HK-2 (cell line): ENCODE results near the gene P3H4.

Experiments used
- DNase-seq: peaks from one replicate; pipeline ENCODE4 v3.0.0-alpha.2; 2018; ENCODE audit not compliant: unreplicated experiment

Gene P3H4

DNA sequence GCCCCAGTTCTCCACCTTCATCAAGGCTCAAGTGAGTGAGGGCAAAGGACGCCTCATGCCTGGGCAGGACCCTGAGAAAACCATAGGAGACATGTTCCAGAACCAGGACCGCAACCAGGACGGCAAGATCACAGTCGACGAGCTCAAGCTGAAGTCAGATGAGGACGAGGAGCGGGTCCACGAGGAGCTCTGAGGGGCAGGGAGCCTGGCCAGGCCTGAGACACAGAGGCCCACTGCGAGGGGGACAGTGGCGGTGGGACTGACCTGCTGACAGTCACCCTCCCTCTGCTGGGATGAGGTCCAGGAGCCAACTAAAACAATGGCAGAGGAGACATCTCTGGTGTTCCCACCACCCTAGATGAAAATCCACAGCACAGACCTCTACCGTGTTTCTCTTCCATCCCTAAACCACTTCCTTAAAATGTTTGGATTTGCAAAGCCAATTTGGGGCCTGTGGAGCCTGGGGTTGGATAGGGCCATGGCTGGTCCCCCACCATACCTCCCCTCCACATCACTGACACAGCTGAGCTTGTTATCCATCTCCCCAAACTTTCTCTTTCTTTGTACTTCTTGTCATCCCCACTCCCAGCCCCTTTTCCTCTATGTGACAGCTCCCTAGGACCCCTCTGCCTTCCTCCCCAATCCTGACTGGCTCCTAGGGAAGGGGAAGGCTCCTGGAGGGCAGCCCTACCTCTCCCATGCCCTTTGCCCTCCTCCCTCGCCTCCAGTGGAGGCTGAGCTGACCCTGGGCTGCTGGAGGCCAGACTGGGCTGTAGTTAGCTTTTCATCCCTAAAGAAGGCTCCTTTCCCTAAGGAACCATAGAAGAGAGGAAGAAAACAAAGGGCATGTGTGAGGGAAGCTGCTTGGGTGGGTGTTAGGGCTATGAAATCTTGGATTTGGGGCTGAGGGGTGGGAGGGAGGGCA lies 10.7 kb upstream of the P3H4 start:
- DNase-seq = no peak

GRCh38 chr17:41821776-41822175 lies 10.0 kb upstream of the P3H4 start:
- DNase-seq = no peak

DNA sequence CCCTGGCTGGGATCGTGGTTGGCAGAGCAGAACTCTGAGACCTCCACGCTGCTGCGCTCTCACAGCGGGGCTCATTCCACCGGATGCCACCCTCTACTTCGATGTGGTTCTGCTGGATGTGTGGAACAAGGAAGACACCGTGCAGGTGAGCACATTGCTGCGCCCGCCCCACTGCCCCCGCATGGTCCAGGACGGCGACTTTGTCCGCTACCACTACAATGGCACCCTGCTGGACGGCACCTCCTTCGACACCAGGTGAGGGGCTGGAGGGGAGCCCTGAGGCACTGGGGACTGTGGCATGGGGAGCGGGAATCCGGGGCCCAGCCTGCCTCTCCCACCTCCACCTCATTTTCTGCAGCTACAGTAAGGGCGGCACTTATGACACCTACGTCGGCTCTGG lies 6.3 kb upstream of the P3H4 start:
- no peak for DNase-seq

DNA sequence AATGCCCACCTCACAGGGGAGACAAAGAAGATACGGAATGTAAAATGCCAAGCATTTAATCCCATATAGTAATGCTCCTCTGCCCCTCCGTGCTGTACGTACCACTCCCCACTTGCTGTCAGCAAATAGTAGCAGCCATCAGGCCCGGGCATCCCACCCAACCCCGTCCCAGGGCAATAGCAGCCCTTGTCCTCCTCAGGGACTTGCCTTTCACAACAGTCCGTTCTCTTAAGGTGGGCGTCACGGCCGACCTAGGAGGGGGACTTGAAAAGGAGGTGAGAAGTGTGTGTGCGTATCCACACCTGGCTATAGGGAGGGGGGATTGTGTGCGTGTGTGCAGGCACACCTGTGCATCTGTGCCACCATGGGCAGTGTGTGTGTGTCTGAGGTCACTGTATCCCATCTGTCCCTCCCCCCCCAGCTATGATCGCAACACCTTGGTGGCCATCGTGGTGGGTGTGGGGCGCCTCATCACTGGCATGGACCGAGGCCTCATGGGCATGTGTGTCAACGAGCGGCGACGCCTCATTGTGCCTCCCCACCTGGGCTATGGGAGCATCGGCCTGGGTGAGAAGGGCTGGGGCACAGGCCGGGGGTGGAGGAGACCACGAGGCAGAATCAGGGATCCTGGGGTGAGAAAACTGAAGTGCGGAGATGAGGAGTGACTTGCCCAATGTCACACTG lies 5.0 kb upstream of the P3H4 start:
- DNase-seq = no peak

GRCh38 chr17:41814195-41814594 lies 2.4 kb upstream of the P3H4 start:
- peak; percentile 58 for DNase-seq

- DNase-seq = no peak
These were observed 2.0 kb upstream of the P3H4 start for GRCh38 chr17:41813699-41814124.

- DNase-seq = no peak
These were observed 1.5 kb upstream of the P3H4 start for GRCh38 chr17:41813152-41813680.

- DNase-seq = peak; percentile 82
These were observed 817 bp upstream of the P3H4 start, which contains the start of gene FKBP10 for GRCh38 chr17:41812381-41813151. FKBP10 (plus strand) TSS chr17:41813004; CDS start chr17:41813035, 31 bp downstream.

- DNase-seq = no peak
These were observed 845 bp downstream of the P3H4 start for GRCh38 chr17:41810659-41811548.

DNA sequence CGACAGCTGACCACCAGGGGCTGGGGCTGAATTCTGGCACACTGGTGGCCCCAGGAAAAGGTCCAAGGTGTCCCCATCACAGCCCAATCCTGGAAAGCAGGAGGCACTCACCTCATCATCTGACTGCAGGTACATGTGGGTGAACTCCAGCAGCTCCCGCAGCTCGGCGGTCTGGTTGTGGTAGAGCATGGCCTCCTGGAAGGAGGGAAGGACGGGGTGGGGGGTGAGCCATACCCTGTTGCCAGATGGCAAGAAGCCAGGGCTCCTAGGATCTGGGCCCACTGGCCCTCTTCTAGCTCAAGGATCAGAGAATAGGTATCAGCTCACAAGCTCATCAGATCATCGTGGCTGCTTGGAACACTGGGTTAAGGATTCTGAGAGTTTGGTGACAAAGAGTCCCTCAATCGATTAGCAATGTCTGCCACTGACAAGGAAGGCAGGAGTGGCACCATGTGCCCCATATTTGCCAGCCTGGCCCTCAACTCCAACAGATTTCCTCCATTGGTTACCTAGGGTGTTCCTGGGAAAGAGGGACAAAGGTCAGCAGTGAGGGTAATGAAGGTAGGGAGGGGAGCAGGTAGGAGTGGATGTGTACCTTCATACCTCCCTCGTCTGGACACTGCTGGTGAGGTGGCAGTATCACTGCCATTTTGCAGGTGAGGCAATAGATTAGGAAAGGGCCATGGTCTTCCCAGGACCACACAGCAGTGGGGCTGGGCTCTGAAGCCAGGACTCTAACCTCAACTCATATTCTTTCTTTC lies 4.9 kb downstream of the P3H4 start:
- DNase-seq = no peak

GRCh38 chr17:41803049-41804020 lies 8.4 kb downstream of the P3H4 start:
- DNase-seq = no peak

GRCh38 chr17:41801374-41802271 lies 10.1 kb downstream of the P3H4 start:
- DNase-seq = peak; percentile 92

- peak; percentile 84 for DNase-seq
These were observed 11.0 kb downstream of the P3H4 start for GRCh38 chr17:41800601-41801373.

GRCh38 chr17:41799366-41799765 lies 12.4 kb downstream of the P3H4 start:
- no peak for DNase-seq

DNA sequence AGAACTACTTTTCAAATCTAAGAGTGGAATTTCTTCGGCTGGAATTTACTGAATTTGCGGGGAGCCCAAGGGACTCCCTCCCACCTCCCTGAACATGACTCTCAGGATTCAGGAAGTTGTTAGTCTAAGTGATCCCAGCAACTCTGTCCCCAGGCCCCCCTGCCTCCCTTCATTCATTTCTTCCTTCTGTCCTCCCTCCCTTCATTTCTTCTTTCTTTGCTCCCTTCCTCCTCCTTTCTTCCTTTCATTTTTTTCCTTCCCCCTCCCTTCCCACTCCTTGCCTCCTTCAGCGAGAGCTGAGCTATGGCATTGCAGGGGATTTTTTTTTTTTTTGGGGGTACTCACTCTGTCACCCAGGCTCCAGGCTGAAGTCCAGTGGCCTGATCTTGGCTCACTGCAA lies 14.4 kb downstream of the P3H4 start:
- DNase-seq = no peak

DNA sequence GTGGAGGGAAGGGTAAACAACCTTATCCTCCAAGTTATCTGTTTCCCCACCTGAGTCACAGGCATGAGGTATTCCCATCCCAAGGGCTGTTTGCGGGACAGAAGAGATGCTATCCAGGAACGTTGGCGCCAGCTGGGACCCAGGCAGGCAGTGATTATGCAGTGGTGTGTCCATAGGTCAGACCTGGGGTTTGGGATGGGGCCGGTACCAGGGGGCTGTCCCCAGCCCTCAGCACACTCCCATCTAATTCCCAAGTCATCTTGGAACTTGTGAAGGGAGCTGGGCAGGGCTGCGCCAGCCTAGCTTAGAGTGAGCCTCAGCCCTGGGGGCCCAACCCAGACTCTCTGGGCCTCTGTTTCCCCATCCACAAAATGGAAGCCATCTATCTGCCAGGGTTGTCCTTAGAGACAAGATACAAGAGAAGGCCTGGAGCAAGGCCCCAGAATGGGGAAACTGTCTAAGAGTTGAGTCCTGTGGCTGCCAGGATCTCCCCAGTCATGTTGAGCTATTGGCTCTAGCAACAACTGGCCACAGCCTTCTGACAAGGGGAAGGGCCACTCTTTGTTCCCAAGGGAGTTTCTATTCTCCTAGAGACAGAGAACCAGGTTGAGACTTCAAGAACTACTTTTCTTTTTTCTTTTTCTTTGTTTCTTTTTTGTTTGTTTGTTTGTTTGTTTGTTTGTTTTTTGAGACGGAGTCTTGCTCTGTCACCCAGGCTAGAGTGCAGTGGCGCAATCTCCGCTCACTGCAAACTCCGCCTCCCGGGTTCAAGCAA lies 15.4 kb downstream of the P3H4 start:
- DNase-seq = no peak
